ENCODE measurements around the gene STX16. TPM values are rescaled to one million over a fixed set of nuclear protein-coding genes. Genes with fewer than 3 reads are reported as not detected.

Gene STX16
- total RNA-seq, 1 donor from 2014 or later = 50.4 TPM

- Mint-ChIP-seq H3K27me3 (ENCODE audit: low read depth) (no peaks in the 10 kb centered on the region), H3K9me3 (ENCODE audit: low read depth) (no peaks in the 10 kb centered on the region), H3K36me3 (ENCODE audit: low read depth) (peaks cover 6% of the 10 kb centered on the region), H3K4me1 (ENCODE audit: low read depth) (peaks cover 28% of the 10 kb centered on the region), H3K4me3 (ENCODE audit: unreplicated experiment) (no peak overlapping the region), H3K27ac (ENCODE audit: unreplicated experiment) (no peak overlapping the region)
- no peak for TF ChIP-seq CTCF (IDR thresholded peaks at IDR 0.05)
- DNase-seq (ENCODE audit: low spot score) = no peak
Measured at GRCh38 chr20:58629215-58629580, 21.9 kb upstream of the STX16 start.

DNA sequence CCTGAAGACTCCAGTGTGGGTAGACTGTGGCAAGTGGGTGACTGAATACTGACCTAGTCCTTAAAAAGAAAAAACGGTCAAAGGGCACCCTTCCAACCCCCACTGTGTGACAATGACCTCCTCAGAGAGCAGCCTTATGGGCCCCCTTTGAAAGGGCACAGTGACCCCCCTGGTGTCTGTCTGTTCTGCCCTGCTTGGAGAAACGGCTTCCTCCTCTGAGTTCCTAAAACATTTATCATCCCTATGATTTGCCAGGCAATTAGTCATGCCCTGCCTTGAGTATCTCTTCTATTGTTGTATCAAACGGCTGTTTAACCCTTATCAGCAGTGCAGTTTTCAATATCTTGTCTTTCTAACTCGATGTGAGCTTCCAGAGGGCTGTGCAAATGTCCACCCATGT, 21.0 kb upstream of the STX16 start:
- Mint-ChIP-seq H3K4me3 (ENCODE audit: unreplicated experiment) (no peak overlapping the region), H3K4me1 (ENCODE audit: low read depth) (peaks cover 36% of the 10 kb centered on the region), H3K27ac (ENCODE audit: unreplicated experiment) (peak overlapping the region; percentile 41), H3K27me3 (ENCODE audit: low read depth) (no peaks in the 10 kb centered on the region), H3K9me3 (ENCODE audit: low read depth) (no peaks in the 10 kb centered on the region), H3K36me3 (ENCODE audit: low read depth) (peaks cover 6% of the 10 kb centered on the region)
- DNase-seq (ENCODE audit: low spot score) = peak; percentile 12
- TF ChIP-seq CTCF (IDR thresholded peaks at IDR 0.05) = no peak

DNA sequence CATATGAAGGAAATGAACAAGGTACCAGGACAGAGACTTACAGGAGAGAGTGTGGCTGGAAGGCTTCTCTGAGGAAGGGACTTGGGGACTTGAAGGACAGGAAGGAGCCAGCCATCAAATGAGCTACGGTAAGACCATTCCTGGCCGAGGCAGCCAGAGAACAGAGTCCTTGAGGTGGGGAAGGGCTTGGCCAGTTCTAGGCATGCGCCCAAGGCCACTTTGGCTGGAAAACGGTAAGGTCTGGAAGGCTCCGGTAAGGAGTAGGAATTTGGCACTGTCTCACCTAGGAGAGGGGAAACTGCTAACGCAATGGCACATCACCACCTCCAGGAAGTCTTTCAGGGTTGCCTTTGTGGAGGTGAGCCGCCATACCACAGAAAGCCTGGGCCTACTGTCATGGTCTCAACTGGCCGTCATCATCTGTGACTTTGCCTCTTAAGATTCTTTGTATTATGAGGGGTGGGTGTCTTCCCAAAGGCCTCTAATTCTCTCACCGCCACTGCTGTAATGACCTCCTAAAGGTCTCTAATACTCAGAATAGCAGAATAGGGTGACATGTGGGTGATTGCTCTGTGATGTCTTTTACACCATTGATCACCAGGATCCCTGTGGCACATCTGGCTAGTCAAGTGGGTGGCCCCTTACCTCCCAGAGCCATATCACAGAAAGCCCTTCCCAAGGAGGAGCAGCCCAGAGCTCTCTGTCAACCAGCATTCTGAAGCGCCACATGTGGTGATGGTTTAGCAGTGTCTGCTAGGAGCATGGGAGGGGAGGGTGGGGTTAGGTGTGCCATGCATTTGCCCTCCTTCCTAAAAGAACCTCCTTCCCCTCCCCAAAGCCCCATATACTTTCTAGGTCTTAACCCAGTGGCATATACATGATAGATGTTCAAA, 17.7 kb upstream of the STX16 start:
- H3K27me3 Mint-ChIP-seq (ENCODE audit: low read depth) = no peaks in the 10 kb centered on the region
- no peak overlapping the region for H3K4me3 Mint-ChIP-seq (ENCODE audit: unreplicated experiment)
- DNase-seq (ENCODE audit: low spot score) = no peak
- H3K36me3 Mint-ChIP-seq (ENCODE audit: low read depth) = peaks cover 4% of the 10 kb centered on the region
- H3K9me3 Mint-ChIP-seq (ENCODE audit: low read depth) = no peaks in the 10 kb centered on the region
- H3K4me1 Mint-ChIP-seq (ENCODE audit: low read depth) = peaks cover 25% of the 10 kb centered on the region
- no peak for TF ChIP-seq CTCF (IDR thresholded peaks at IDR 0.05)
- no peak overlapping the region for H3K27ac Mint-ChIP-seq (ENCODE audit: unreplicated experiment)

- no peak for DNase-seq (ENCODE audit: low spot score)
- H3K27ac Mint-ChIP-seq (ENCODE audit: unreplicated experiment) = no peak overlapping the region
- H3K4me1 Mint-ChIP-seq (ENCODE audit: low read depth) = peaks cover 23% of the 10 kb centered on the region
- TF ChIP-seq CTCF (IDR thresholded peaks at IDR 0.05) = no peak
- no peaks in the 10 kb centered on the region for H3K9me3 Mint-ChIP-seq (ENCODE audit: low read depth)
- H3K36me3 Mint-ChIP-seq (ENCODE audit: low read depth) = peaks cover 4% of the 10 kb centered on the region
- no peak overlapping the region for H3K4me3 Mint-ChIP-seq (ENCODE audit: unreplicated experiment)
- no peaks in the 10 kb centered on the region for H3K27me3 Mint-ChIP-seq (ENCODE audit: low read depth)
Measured at GRCh38 chr20:58634059-58634458, 17.0 kb upstream of the STX16 start.

- H3K27me3 Mint-ChIP-seq (ENCODE audit: low read depth) = no peaks in the 10 kb centered on the region
- no peak for TF ChIP-seq CTCF (IDR thresholded peaks at IDR 0.05)
- peaks cover 17% of the 10 kb centered on the region for H3K4me1 Mint-ChIP-seq (ENCODE audit: low read depth)
- no peak overlapping the region for H3K27ac Mint-ChIP-seq (ENCODE audit: unreplicated experiment)
- peaks cover 4% of the 10 kb centered on the region for H3K36me3 Mint-ChIP-seq (ENCODE audit: low read depth)
- no peak for DNase-seq (ENCODE audit: low spot score)
- no peak overlapping the region for H3K4me3 Mint-ChIP-seq (ENCODE audit: unreplicated experiment)
- no peaks in the 10 kb centered on the region for H3K9me3 Mint-ChIP-seq (ENCODE audit: low read depth)
Measured at GRCh38 chr20:58634521-58635278, 16.4 kb upstream of the STX16 start.
